Epithelial cell of esophagus (primary cell): ENCODE data around the gene ABCA4.

Experiments
- DNase-seq: peaks from one replicate; pipeline ENCODE4 v3.0.0; 2010; ENCODE audit warnings: low read depth
- H3K4me3 ChIP-seq: 2 replicates; pipeline ENCODE4 v1.5.1; 2011; ENCODE audit warnings: mild to moderate bottlenecking, low read length, control low read depth
- CTCF ChIP-seq: IDR thresholded peaks from 2 replicates; pipeline ENCODE4 v1.5.1; 2011; ENCODE audit warnings: low read depth, mild to moderate bottlenecking, low read length, control low read depth, inconsistent platforms; ENCODE audit not compliant: insufficient read depth; ENCODE audit errors: missing control alignments

The ABCA4 gene

GRCh38 chr1:94029130-94029993 lies 91.6 kb downstream of the ABCA4 start:
- H3K4me3 ChIP-seq, result no peak overlapping the region
- no peak for DNase-seq
- no peak for TF ChIP-seq CTCF

GRCh38 chr1:94027721-94028515 lies 93.0 kb downstream of the ABCA4 start:
- no peak overlapping the region for H3K4me3 ChIP-seq
- DNase-seq, result peak; percentile 74
- TF ChIP-seq CTCF, result no peak

- DNase-seq, result no peak
- H3K4me3 ChIP-seq, result no peak overlapping the region
- TF ChIP-seq CTCF, result no peak
These were observed 94.1 kb downstream of the ABCA4 start for GRCh38 chr1:94026619-94027380.

- H3K4me3 ChIP-seq, result no peak overlapping the region
- TF ChIP-seq CTCF, result peak; percentile 78
- DNase-seq, result peak; percentile 74
These were observed 95.3 kb downstream of the ABCA4 start for GRCh38 chr1:94025383-94026340.

GRCh38 chr1:94024104-94024792 lies 96.7 kb downstream of the ABCA4 start:
- TF ChIP-seq CTCF, result no peak
- H3K4me3 ChIP-seq, result no peak overlapping the region
- no peak for DNase-seq
